Calu3 (cell line): ENCODE measurements around the gene TPGS1. TPM values are rescaled to one million over a fixed set of nuclear protein-coding genes. Genes with fewer than 3 reads are reported as not detected.

ENCODE experiments used
- BruUV-seq: library from RNA; stranded (reverse); fragments of 400-500 nt; replicated peaks from 2 replicates; lab custom pipeline; 2021; lab: Mats Ljungman, UMichigan
- CTCF ChIA-PET: fragments of 300-600 bp; sonication (Branson Sonifier 250); formaldehyde crosslinking; loops from one replicate; lab custom pipeline; 2022; ENCODE audit warnings: antibody characterized with exemption; lab: Charles Lee
- DNase-seq: peaks from one replicate; pipeline ENCODE4 v3.0.0; 2022
- H3K27ac Mint-ChIP-seq: one replicate; pipeline ENCODE4 v1.8.0; 2022; ENCODE audit warnings: mixed read lengths; ENCODE audit not compliant: unreplicated experiment
- H3K27me3 Mint-ChIP-seq: one replicate; pipeline ENCODE4 v1.8.0; 2022; ENCODE audit warnings: mixed read lengths; ENCODE audit not compliant: unreplicated experiment
- H3K36me3 Mint-ChIP-seq: one replicate; pipeline ENCODE4 v1.8.0; 2022; ENCODE audit warnings: mild to moderate bottlenecking, moderate library complexity, mixed read lengths; ENCODE audit not compliant: insufficient read depth, unreplicated experiment
- H3K4me1 Mint-ChIP-seq: one replicate; pipeline ENCODE4 v1.8.0; 2022; ENCODE audit warnings: mild to moderate bottlenecking, low read depth, mixed read lengths; ENCODE audit not compliant: unreplicated experiment
- H3K4me3 Mint-ChIP-seq: one replicate; pipeline ENCODE4 v1.8.0; 2022; ENCODE audit warnings: mild to moderate bottlenecking, low read depth, moderate library complexity, mixed read lengths; ENCODE audit not compliant: unreplicated experiment
- H3K9me3 Mint-ChIP-seq: one replicate; pipeline ENCODE4 v1.8.0; 2022; ENCODE audit warnings: low read depth, mixed read lengths; ENCODE audit not compliant: unreplicated experiment
- intact Hi-C: fragments of 100-400 bp; cut with micrococcal nuclease; formaldehyde crosslinking; loops from one replicate; pipeline ENCODE4 v1.10.0; 2022; ENCODE audit not compliant: unreplicated experiment
- total RNA-seq: library from RNA; stranded (reverse); gene quantifications from 2 replicates; pipeline ENCODE4 v1.2.3, GENCODE V29; 2022
- TF ChIP-seq, protein P1 (sequence below): fragments of 200-600 bp; IDR thresholded peaks from one replicate; pipeline ENCODE4 v1.8.0; 2022; ENCODE audit warnings: antibody characterized with exemption; ENCODE audit not compliant: unreplicated experiment

The TPGS1 gene
- total RNA-seq, 1 experiment from 2014 or later: 9.0 TPM

DNA sequence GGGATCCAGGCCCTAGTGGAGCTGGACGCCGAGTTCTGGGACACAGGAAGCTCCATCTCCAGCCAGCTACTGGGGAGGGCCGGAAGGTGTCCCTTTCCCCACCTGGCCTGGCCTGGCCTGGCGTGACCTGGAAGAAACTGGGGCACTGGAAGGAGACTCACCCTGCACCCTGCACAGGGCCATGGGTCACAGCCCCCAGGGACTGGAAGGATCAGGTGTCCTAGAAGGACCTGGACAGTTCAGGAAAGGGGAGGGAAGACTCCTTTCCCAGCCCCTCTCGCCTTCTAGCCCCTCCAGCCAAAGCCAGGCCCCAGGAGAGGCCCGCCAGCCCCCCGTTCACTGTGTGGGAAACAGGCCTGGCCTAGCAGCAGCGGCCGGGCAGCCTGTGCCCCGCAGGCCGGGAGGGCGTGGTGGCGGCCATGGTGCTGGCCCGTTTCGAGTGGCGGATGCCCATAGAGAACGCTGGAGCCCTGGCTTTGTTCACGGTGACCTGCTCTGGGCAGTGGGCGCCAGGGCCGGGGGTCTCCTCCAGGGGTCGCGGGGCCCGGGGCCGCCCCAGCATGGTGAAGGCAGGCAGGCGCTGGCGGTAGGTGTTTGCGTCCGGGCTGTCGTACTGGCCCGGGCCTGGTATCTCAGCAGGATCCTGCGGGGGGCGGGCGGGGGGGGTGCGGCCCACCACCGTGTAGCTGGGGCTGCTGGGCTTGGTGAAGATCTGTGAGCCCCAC is 43.7 kb upstream of the TPGS1 start:
- DNase-seq: no peak
- H3K36me3 Mint-ChIP-seq: peaks cover 23% of the 10 kb centered on the region
- no TSS peak for BruUV-seq
- no peaks in the 10 kb centered on the region for H3K9me3 Mint-ChIP-seq
- H3K27ac Mint-ChIP-seq: no peak overlapping the region
- CTCF ChIA-PET: no interaction called here
- H3K27me3 Mint-ChIP-seq: peaks cover 13% of the 10 kb centered on the region
- intact Hi-C loops: no loop called here
- TF ChIP-seq, protein P1, sequence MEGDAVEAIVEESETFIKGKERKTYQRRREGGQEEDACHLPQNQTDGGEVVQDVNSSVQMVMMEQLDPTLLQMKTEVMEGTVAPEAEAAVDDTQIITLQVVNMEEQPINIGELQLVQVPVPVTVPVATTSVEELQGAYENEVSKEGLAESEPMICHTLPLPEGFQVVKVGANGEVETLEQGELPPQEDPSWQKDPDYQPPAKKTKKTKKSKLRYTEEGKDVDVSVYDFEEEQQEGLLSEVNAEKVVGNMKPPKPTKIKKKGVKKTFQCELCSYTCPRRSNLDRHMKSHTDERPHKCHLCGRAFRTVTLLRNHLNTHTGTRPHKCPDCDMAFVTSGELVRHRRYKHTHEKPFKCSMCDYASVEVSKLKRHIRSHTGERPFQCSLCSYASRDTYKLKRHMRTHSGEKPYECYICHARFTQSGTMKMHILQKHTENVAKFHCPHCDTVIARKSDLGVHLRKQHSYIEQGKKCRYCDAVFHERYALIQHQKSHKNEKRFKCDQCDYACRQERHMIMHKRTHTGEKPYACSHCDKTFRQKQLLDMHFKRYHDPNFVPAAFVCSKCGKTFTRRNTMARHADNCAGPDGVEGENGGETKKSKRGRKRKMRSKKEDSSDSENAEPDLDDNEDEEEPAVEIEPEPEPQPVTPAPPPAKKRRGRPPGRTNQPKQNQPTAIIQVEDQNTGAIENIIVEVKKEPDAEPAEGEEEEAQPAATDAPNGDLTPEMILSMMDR: no peak
- H3K4me1 Mint-ChIP-seq: no peaks in the 10 kb centered on the region
- H3K4me3 Mint-ChIP-seq: no peak overlapping the region

DNA sequence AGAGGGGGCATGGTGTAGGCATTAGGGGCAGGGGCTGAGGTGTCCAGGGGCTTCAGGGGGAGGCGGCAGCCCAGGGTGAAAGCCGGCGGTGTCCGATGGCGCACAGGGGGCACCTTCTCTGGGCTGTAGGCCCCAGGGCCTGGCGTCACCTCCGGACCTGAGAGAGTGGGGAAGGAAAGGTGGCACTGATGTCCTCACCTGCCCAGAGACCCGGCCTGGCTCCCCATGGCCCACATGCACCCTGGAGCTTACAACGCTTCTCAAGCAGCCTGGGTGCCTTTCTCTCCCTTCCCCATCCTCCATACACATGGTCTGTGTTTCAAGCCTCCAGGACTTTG is 43.1 kb upstream of the TPGS1 start:
- CTCF ChIA-PET: no interaction called here
- BruUV-seq: no TSS peak
- Mint-ChIP-seq H3K4me3 (no peak overlapping the region), H3K36me3 (peaks cover 23% of the 10 kb centered on the region), H3K4me1 (no peaks in the 10 kb centered on the region), H3K9me3 (no peaks in the 10 kb centered on the region), H3K27me3 (peaks cover 13% of the 10 kb centered on the region), H3K27ac (no peak overlapping the region)
- no peak for DNase-seq
- TF ChIP-seq, protein P1: no peak
- intact Hi-C loops: no loop called here

DNA sequence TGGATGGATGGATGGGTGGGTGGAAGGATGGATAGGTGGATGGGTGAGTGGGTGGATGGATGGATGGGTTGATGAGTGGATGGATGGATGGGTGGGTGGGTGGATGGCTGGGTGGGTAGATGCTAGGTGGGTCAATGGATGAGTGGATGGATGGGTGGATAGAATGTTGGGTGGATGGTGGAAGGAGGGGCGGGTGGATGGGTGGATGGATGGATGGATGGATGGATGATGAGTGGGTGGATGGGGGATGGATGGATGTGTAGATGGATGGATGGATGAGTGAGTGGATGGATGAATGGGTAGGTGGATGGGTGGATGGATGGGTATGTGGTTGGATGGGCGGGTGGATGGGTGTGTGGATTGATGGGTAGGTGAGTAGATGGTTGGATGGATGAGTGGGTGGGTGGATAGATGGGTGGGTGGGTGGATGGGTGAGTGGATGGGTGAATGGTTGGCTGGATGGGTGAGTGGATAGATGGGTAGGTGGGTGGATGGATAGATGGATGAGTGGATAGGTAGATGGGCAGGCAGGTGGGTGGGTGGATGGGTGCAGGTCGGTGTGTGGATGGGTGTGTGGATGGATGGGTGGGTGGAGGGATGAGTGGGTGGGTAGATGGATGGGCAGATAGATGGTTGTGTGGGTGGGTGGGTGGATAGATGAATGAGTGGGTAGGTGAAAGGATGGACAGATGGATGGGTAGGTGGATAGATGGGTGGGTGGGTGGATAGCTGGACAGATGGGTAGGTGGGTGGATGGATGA is 42.1 kb upstream of the TPGS1 start:
- Mint-ChIP-seq H3K27ac (no peak overlapping the region), H3K36me3 (peaks cover 15% of the 10 kb centered on the region), H3K4me3 (no peak overlapping the region), H3K4me1 (no peaks in the 10 kb centered on the region), H3K9me3 (no peaks in the 10 kb centered on the region), H3K27me3 (peaks cover 13% of the 10 kb centered on the region)
- CTCF ChIA-PET: no interaction called here
- TF ChIP-seq, protein P1: no peak
- no TSS peak for BruUV-seq
- intact Hi-C loops: no loop called here
- no peak for DNase-seq

DNA sequence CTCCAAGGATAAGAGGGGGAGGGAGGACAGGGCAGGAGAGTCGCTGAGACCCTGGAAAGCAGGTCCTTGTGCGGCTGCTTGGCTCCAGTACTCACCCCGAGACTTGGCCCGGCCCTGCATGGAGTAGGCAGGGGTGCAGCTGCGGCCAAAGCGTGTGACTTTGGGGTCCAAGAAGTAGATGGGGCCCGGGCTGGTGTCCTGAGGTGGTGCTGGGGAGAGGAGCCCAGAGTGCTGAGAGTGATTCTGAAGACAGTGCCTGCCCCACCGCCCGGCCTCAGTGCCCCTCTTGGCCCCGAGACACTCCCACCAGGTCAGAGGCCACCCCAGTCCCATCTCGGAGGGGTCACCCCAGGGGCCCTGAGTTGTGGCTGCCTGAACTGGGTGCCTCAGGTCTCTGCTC is 39.7 kb upstream of the TPGS1 start:
- Mint-ChIP-seq H3K4me1 (no peaks in the 10 kb centered on the region), H3K9me3 (no peaks in the 10 kb centered on the region), H3K27me3 (peaks cover 13% of the 10 kb centered on the region), H3K36me3 (peaks cover 3% of the 10 kb centered on the region), H3K27ac (no peak overlapping the region), H3K4me3 (no peak overlapping the region)
- TF ChIP-seq, protein P1: no peak
- DNase-seq: no peak
- intact Hi-C loops: no loop called here
- CTCF ChIA-PET: interaction anchor here (0.5 kb wide), 1 partner anchor 11 kb away, joined by 8 read pairs; no protein-coding TSS in a partner anchor
- BruUV-seq: no TSS peak
